HG03280 (cell line): Measurements from ENCODE around the gene LMOD2.

Experiments
- ATAC-seq: cut with Tn5 transposase; IDR thresholded peaks from one replicate; pipeline ENCODE4 v1.9.1; 2021; ENCODE audit warnings: mild to moderate bottlenecking, moderate library complexity; ENCODE audit not compliant: unreplicated experiment

The LMOD2 gene

DNA sequence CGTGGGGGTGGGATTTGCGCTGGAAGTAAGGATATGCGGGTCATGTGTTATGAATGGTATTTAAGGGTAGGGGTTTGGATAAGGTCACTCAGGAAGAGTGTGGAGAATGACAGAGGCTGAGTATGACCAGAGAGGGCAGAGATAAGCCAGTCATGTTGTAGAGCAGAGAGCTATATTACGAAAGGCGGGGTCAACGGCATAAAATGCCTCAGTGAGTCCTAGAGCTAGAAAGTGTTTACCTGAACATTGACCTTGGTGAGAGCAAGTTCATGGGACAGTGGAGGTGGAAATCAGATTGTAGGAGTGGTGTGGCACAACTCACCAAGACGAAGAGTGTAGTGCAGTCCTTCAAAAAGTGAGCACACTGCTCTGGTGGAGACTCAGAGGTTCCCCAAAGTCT lies 13.8 kb downstream of the LMOD2 start:
- no peak for ATAC-seq

DNA sequence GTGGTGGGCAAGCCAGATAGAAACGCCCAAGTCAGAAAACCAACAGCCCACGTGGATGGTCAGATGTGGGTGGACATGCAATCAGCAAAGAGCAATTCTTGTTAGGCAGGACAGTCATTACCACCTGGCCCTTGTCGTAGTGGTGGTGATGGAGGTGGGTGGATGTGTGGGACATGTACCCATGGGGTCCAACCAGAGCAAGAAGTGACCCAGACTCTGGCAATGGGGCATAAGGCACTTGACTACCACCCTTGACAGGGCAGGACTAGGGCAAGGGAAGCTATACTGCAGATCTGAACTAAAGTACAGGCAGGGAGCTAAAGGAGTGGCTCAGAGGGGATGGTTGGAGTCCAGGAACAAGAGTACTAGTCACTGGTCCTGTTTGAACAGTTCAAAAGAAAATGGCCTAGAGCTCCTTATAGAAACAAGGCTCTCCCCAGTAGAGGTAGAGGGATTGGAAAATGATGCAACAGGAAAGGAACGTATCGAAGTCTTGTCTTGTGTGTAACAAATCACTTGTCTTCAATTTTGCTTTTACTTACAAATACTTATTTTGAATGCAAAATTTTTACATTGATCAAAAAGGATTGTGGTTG lies 17.6 kb downstream of the LMOD2 start:
- ATAC-seq: no peak

DNA sequence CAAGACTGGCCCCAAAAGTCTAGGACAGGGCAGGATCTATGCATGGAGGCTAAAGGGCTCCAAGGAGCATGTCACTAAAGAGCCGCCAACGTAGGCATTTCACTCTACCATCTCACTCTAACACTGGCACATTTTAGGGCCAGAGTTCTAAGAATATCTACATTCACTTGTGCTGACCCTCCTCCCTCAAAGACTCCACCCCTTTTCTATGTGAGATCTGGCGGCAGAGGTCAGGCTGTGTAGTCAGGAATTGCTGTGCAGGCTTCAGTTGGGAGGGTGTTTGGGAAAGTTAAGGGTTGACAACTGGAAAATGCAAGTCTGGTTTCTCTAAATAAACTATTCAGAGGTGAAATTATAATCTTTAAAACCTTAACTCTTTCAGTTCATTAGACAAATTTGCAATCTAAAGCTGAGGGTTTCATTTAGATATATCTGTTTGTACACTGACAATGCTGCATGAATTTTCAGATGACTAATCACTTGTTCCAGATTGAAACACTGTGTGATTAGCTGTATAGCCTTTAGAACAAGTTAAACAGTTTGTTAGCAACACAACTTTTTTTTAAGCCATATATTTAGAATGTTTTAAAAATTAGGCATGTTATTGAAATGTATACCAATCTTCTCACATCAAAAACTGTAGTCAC lies 18.2 kb downstream of the LMOD2 start:
- no peak for ATAC-seq

DNA sequence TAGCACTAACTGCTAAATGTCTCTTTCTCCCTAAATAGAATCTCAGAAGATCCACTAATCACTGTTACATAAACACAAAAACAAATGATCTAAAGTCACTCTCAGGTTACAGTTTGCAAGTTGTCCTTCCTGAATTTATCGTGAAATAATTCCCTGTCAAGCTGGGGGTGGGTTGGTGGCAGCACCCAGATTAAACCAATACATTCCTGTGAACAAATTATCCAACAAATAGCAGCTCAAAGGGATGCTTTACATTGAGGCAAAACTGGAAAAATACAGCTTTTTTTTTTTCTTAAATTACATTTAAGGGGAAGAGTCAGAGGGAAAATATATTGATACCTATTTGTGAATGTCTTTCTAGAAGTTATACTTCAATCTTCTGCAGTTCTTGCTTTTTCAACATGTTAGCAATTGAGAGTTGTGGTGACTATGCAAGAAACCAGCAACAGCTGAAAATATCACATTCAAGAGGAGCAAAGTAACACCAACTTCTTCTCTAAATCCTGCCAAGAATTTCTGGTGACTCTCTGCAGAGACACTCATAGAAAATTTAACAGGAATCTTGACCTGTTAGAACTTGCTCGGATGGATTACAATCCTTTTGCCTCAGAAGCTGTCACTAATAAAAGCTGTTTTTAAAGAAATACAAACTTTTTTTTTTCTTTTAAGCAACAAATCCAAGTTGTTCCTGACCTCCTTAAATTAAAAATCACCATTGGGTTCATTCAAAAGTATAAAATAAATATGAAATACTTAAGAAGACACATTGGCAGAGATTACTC lies 18.9 kb downstream of the LMOD2 start:
- ATAC-seq: no peak

DNA sequence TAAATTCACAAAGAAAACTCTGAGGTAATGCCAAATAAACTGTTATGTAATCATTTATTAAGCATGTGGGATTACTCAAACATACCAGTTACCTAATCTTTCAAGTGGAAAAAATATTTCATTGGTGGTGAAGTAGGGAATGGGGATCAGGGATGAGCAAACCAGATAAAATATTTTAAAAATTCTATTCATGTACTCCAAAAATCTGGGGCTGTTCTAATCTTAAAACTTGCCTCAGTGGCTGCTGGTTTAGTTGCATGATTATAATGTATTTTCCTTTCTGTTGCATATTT lies 19.5 kb downstream of the LMOD2 start:
- ATAC-seq: no peak

DNA sequence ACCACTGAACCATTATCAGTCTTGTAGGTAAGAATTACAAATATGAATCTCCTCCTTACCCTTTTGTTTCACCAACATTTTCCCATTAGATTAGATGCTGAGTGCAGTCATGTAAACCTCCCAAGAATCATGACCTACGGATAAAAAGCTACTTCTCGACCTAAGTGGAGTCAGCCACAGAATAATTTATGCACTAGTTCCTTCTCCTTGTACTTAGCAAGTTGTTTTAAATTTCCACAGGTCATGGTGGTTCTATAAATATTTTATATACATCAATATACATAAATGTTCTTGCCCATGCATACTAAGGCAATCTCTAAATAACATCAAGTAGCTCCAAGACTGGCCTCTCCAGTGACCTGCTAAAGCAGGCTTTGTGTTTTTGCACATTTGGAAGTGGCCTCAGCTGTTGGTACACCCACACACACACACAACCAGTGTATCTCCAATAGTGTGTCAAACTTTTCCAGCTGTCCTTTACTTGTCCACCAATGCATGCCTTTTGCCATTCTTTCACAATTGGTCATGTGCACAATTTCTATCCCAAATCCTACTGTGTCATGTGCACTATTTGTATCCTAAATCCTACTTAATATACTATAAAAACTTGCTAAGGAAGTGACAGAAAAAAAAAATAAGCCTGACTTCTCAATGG lies 21.5 kb downstream of the LMOD2 start:
- no peak for ATAC-seq

DNA sequence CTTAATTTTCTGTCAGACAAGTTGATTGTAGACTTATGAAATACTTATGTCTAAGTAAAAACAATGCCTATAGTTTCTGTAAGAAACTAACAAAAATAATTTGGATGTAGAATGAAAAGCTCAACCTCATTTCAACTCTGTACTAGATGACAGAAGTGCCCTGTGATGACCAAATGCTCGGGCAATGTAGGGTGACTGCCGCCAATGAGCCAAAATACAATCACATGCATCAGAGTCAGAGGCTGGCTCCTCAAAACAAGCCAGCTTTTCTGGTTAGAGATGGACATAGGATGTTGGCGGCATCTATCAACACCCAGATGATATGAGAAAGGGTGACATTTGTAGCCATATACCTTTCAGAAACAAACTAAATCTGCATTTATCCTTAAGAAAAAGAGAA lies 23.9 kb downstream of the LMOD2 start:
- ATAC-seq: no peak

DNA sequence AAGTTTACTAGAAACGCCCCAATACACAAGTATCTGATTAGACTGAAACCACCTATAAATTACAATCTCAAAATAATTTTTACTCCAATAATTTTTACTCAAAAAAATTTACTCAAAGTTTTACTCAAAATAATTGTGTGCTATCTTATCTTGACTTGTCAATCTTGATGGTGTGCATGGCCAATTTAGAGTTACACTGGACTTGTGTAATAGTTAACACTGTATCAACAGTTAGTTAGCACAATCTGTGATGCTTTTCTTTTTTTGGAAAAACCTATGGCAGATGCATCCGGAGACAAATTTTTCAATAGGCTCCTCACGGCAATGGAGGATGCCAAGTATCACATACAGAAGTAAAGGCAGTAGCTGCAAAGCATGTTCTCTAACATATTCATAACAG lies 24.9 kb downstream of the LMOD2 start:
- no peak for ATAC-seq

DNA sequence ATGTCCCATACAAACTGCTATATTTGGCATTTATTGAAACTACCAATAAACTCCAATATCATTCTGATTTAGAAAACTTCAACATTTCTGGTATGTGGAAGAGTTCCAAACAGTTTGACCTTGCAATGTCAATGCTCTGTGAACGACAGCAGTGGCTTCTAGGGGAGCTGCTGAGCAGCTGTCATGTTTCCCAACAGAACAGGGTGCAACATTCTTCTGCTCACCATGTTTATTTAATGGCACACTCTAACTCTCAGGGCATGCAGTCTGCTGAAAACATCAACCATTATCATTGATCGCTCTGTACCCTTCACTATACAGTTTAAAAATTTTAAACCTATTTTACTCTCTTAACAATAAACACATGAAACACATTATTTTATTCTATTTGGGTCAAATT lies 25.9 kb downstream of the LMOD2 start:
- no peak for ATAC-seq

DNA sequence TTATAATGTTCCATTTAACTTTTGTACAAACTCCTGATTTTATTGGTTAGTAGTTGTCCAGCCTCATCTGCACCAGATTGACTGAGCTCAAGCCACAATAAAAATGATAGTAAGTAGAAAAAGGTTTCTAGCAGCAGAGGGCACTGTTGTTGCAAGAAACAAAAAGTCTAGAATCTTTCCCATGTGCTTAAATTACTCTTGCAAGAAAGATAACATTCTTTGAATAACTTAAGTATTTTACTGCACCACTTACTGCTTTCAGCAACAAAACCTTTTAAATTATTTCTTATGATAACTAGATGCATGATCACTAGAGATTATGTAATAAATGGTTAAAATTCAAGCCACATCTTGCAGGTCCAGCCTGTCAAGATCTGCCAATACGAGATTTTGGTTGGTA lies 27.0 kb downstream of the LMOD2 start:
- ATAC-seq: no peak

DNA sequence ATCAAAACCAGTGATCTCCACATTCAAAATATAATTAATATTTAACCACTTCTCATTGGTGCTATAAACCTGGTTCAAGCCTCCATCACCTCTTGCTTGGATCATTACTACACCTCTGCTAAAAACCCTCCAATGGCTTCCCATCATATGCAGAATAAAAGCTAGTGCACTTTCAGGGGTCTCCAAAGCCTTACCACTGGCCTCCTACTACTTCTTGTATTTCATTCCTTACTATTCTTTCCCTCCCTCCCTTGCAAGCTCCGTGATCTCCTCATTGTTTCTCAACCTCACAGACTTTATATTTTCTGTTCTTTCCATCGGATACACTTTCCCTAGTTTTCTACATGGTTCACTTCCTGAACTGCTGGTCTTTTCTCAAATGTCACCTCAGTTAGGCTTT lies 31.5 kb downstream of the LMOD2 start:
- ATAC-seq: no peak

DNA sequence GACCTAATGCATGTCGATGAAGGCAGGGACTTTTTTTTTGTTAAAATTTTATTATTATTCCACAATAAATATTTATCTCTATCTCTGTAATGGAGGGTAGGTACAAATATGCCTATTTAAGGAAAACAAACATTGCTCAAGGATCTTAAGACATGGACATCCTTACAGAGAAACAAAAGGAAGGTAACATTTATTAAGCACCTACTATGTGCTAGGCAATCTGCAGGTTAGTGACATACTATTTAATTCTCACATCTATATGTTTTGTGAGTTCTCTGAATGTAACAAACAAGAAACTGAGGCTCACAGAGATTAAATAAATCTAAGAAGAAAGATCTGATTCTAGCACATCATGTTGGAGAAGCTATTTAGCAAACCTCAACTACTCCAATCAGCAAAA lies 32.1 kb downstream of the LMOD2 start:
- ATAC-seq: no peak

DNA sequence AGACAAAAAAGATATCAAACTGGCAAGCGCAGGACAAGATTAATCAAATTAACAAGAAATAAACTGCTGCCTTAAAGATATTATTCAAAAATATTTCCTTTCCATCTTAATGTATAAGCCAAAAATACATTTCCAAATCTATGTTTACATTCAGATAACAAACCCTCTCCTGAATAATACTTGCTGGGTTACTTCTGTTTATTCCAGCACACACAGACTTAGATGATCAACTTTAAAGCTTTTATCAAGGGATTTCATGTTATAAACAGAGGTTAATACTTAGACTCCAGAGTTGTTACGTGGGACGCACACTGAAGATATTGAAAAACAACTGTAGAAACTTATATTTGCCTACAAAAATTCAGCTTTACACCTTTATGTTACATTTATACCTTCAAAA lies 33.6 kb downstream of the LMOD2 start:
- no peak for ATAC-seq

DNA sequence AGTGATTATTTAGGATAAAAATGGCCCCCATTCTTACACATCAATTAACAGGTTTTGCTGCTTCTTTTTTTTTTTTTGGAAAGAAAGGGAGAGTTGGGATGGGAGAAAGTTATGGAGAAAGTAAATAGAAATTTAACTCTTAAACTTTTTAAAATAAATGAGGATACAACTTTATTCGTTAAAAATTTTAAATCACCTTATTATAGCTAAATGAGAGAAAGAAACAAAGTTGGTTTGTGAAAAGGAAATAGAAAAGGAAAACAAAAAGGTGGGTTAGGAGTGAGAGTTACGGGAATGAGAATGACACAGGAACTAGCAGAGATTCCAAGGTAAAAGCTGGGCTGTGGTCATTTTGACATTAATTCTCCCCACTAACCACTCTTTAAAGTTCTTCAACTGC lies 34.9 kb downstream of the LMOD2 start:
- ATAC-seq: no peak

DNA sequence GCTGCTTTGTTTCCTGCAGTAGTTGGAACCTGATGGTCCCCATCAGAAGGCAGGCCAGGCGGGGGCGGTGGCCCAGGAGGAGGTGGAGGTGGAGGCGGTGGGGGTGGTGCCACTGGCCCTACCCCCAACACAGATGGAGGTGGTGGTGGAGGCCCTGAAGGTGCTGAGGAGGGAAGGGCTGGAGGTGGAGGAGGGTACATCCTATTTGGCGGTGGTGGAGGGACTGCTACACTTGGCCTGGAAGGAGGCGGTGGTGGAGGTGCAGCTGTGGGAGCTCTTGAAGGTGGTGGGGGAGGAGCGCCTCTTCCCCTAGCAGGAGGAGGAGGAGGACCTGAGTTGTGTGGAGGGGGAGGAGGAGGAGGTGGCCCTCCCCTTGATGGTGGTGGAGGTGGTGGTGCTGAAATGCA lies 36.8 kb downstream of the LMOD2 start:
- no peak for ATAC-seq

DNA sequence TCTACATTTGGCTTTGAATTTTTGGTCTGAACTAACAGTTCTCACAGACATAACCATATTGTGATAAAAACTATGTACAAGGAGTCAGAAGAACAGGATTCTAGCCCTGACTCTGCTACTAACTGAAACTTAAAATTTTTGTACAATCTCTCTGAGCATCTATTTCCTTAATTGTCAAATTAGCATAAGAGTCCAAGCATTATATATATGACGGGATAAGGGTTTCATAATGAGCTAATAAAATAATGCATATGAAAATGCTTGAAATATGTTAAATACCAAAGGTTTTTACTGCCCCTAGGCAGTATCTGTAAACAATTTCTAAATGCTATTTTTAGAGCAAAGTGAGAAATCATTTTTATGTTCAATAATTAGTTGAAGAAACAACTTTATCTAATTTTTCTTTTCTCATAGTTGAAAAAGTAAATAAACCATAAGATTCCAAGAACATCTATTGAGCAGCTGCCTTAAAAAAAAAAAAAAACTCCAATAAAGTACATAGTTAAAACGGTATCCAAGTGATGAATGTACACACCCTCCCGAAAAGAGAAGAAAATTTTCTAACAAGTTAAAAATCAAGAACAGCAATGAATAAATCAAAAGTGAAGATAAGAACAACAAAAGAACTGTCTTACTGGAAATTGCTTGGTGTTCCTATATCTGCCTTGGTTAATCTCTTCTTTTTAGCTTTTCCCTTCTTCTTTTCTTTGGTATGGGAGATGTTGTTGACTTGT lies 40.4 kb downstream of the LMOD2 start:
- ATAC-seq: no peak

DNA sequence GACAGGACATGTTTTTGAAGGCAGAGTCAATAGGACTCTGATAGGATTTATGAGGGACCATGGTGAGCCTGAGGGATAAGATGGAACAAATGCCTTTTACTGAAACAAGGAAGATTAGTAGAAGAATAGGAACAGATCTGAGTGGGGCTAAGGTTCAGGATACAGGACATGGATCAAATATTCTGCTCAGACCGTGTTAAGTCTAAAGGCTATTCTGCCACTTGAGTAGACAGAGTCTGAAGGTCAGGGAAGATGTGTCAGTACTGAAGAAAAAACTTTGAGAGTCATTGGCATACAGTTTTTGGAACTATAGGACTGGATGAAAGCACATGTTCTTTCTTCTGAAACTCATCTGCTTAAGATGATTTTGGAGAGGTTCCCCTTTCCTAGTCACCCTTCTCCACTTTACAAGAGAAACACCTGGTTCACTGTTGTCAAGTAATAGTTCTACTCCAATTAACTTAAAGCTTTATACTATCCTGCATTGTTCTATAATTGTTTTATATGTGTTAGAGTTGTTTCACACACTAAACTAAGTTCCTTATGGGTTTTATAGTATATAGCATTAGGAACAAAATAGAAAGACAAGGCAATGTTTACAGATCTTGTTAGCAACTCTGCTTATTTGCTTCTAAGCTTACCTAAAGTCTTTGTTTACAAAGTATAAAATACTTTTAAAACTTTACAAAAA lies 49.7 kb downstream of the LMOD2 start:
- no peak for ATAC-seq

DNA sequence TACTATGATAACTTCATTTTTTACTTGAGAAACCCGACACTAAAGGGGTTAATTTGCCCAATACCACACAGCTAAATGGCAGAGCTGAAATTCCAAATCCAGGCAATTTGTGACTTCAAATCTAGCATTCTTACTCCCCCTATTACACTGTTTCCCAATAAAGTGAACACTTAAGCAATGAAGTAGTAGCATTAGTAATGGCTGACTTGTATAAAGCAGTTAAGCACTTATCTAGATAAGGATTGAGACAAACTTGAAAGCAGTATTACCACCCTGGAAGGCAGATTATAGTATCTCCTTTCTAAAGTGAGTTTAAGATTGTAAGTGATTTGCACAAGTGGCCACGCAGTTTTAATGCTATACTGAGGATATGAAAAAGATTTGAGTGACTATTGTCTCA lies 53.9 kb downstream of the LMOD2 start:
- ATAC-seq: no peak

DNA sequence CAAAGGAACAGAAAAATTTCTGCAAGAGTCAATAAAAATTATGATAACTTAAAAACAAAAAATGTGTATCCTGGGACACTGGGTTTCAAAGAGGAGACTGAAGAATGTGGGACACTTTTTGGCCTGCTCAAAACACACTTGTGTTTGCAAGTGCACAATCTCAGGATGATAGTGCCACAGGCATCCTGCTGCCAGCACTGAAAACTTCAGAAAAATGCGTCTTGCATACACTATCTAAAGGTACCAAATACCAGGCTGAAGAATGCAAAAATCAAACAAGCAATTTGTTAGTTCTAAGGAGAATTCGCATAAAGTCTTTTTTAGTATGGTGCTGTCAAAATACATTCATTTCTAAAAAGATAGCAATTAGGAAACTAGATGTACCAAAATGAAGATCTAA lies 55.0 kb downstream of the LMOD2 start:
- no peak for ATAC-seq

DNA sequence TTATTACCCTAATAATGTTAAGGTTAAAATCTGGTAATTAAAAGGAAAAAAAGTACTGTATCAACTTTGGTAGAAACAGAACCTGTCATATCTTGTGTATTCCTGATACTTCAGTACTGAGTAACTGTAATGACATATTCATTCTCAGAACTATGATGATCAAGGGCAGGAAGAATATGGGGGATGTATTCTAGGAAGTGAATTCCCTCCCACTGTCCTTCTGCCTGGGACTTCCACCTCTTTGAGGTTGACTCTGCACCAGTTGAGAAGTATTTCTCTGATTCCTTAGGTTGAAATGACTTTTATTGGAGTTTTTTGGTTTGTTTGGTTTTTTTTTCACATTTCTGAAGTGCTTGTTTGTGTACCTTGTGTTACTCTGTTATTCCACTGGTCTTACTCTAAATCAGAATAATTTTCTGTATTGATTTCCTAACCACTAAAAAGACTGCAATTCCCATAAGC lies 56.2 kb downstream of the LMOD2 start:
- ATAC-seq: no peak

DNA sequence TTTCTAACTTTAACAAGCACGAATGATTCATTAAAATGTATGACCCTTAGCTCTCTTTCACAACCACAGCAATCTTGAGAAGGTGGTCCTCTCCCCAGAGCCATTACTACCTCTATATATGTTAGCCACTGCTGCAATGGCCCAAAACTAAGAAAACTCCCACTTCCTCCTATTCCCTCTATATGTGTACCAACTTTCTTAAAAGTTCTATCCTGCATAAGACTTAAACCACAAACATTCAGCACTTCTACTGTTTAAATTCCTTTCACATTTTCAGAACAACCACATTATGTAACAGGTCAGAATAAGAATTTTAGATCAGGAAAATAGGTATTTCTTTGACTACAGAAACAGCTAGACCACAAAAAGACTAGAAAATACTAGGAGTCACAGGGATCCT lies 57.0 kb downstream of the LMOD2 start:
- ATAC-seq: no peak
